Measurements from ENCODE around the gene ACO2.
A peak's percentile ranks its signal among the peaks of the same experiment; 100 is the strongest.

ACO2 gene

GRCh38 chr22:41446639-41447434 is 22.1 kb upstream of the ACO2 start, which contains the start of gene TOB2:
Gene TOB2 (minus strand): TSS chr22:41446801. CDS start chr22:41437345, 9,456 bp downstream.
- POLR2A ChIA-PET, result interaction anchor here (0.6 to 8.3 kb wide), 42 partner anchors 9 to 249 kb away, joined by 3 to 214 read pairs (median 5); partner anchors contain the start of genes ACO2, CSDC2, DESI1 and PHF5A
- Histone ChIP-seq H3K9me3 (ENCODE audit: control insufficient read depth, insufficient read depth, low read depth, low read length) (no peaks in the 10 kb centered on the region), H3K4me1 (ENCODE audit: control insufficient read depth, insufficient read depth, low read length) (no peaks in the 10 kb centered on the region), H3K4me3 (ENCODE audit: low read depth, low read length) (peak within 1 kb of the TSS; percentile 90), H3K36me3 (ENCODE audit: control insufficient read depth in 2 of 2, insufficient read depth in 1 of 2, low read length in 2 of 2) (peaks cover 2 to 30% of the 10 kb centered on the region in 2 experiments), H3K27ac (ENCODE audit: extremely low read depth, low read depth, low read length) (peak within 1 kb of the TSS; percentile 100)
- CTCF ChIA-PET, result interaction anchor here (0.6 to 5.3 kb wide), 6 partner anchors 21 to 209 kb away, joined by 3 to 33 read pairs (median 4); no protein-coding TSS in a partner anchor
- TF ChIP-seq SALL2 (tag by site-specific recombination; IDR thresholded peaks at IDR 0.05; ENCODE audit: borderline replicate concordance) (peak; percentile 91; the same call in 1 of the 2 replicates), KLF17 (tag by site-specific recombination; IDR thresholded peaks at IDR 0.05) (peak; percentile 100), ZNF280D (tag by site-specific recombination; IDR thresholded peaks at IDR 0.05) (peak; percentile 6; the same call in 1 of the 2 replicates), ZSCAN5A (tag by site-specific recombination; IDR thresholded peaks at IDR 0.05) (peak; percentile 98), ZNF548 (tag by site-specific recombination; IDR thresholded peaks at IDR 0.05) (0 out of 2 replicates have a peak, but pooled peaks have one; percentile 18), ZNF433 (tag by site-specific recombination; IDR thresholded peaks at IDR 0.05; ENCODE audit: low read depth) (no peak; the same call in 1 of the 2 replicates), ZBTB7A (tag by site-specific recombination; IDR thresholded peaks at IDR 0.05; ENCODE audit: low read depth) (peak; percentile 98), ZNF202 (tag by site-specific recombination; IDR thresholded peaks at IDR 0.05; ENCODE audit: borderline replicate concordance) (no peak), REST (tag by site-specific recombination; IDR thresholded peaks at IDR 0.05) (no peak; the same call in 1 of the 2 replicates), PBX3 (CRISPR knock-in tag; IDR thresholded peaks at IDR 0.05) (peak; percentile 20), ZNF837 (tag by site-specific recombination; IDR thresholded peaks at IDR 0.05) (peak; percentile 100), OVOL3 (tag by site-specific recombination; IDR thresholded peaks at IDR 0.05) (peak; percentile 36; the same call in 1 of the 2 replicates), ZFHX2 (tag by site-specific recombination; conservative IDR thresholded peaks at IDR 0.05) (peak; percentile 83), ZNF561 (tag by site-specific recombination; IDR thresholded peaks at IDR 0.05; ENCODE audit: borderline replicate concordance) (peak; percentile 88), KLF9 (tag by site-specific recombination; IDR thresholded peaks at IDR 0.05; ENCODE audit: low read depth) (peak; percentile 96), ZNF26 (tag by site-specific recombination; IDR thresholded peaks at IDR 0.05) (no peak), ZNF660 (tag by site-specific recombination; IDR thresholded peaks at IDR 0.05) (peak; percentile 99), TRIM28 (IDR thresholded peaks at IDR 0.05; ENCODE audit: borderline replicate concordance, low read length) (peak; percentile 88; the same call in 1 of the 2 replicates), ZNF501 (tag by site-specific recombination; IDR thresholded peaks at IDR 0.05) (peak; percentile 99), ZNF629 (tag by site-specific recombination; IDR thresholded peaks at IDR 0.05) (peak; percentile 96), ZNF169 (tag by site-specific recombination; IDR thresholded peaks at IDR 0.05) (peak; percentile 51; the same call in 1 of the 2 replicates), ZBTB48 (tag by site-specific recombination; IDR thresholded peaks at IDR 0.05) (peak; percentile 81), ZNF10 (tag by site-specific recombination; IDR thresholded peaks at IDR 0.05) (no peak), ZNF624 (tag by site-specific recombination; IDR thresholded peaks at IDR 0.05) (peak; percentile 73; the same call in 1 of the 2 replicates)
